ENCODE measurements around the gene ACTA2. TPM values are rescaled to one million over a fixed set of nuclear protein-coding genes. Genes with fewer than 3 reads are reported as not detected.

ACTA2 gene
- total RNA-seq, 4 donors from 2014 or later, result 73.6 to 123 (median 115) TPM

GRCh38 chr10:88931548-88931947 lies 21.0 kb downstream of the ACTA2 start:
- TF ChIP-seq, protein P1, sequence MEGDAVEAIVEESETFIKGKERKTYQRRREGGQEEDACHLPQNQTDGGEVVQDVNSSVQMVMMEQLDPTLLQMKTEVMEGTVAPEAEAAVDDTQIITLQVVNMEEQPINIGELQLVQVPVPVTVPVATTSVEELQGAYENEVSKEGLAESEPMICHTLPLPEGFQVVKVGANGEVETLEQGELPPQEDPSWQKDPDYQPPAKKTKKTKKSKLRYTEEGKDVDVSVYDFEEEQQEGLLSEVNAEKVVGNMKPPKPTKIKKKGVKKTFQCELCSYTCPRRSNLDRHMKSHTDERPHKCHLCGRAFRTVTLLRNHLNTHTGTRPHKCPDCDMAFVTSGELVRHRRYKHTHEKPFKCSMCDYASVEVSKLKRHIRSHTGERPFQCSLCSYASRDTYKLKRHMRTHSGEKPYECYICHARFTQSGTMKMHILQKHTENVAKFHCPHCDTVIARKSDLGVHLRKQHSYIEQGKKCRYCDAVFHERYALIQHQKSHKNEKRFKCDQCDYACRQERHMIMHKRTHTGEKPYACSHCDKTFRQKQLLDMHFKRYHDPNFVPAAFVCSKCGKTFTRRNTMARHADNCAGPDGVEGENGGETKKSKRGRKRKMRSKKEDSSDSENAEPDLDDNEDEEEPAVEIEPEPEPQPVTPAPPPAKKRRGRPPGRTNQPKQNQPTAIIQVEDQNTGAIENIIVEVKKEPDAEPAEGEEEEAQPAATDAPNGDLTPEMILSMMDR (IDR thresholded peaks at IDR 0.05; ENCODE audit: low read depth), result no peak

- TF ChIP-seq, protein P1 (IDR thresholded peaks at IDR 0.05; ENCODE audit: low read depth), result no peak
These were observed 24.3 kb downstream of the ACTA2 start for GRCh38 chr10:88928254-88928653.

DNA sequence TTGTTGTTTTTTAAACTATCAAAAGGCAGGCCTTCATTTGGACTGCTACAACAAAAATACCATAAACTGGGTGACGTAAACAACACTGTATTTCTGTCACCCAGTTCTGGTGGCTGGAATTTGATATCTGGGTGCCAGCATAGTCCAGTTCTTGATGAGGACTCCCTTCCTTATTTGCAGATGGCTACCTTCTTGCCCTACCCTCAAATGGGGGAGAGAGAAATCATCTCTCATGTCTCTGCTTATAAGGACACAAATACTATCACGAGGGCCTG lies 25.2 kb downstream of the ACTA2 start:
- TF ChIP-seq, protein P1 (IDR thresholded peaks at IDR 0.05; ENCODE audit: low read depth), result no peak

GRCh38 chr10:88926566-88927415 lies 25.8 kb downstream of the ACTA2 start:
- TF ChIP-seq, protein P1 (IDR thresholded peaks at IDR 0.05; ENCODE audit: low read depth), result no peak

GRCh38 chr10:88923520-88923919 lies 29.1 kb downstream of the ACTA2 start:
- TF ChIP-seq, protein P1 (IDR thresholded peaks at IDR 0.05; ENCODE audit: low read depth), result no peak

DNA sequence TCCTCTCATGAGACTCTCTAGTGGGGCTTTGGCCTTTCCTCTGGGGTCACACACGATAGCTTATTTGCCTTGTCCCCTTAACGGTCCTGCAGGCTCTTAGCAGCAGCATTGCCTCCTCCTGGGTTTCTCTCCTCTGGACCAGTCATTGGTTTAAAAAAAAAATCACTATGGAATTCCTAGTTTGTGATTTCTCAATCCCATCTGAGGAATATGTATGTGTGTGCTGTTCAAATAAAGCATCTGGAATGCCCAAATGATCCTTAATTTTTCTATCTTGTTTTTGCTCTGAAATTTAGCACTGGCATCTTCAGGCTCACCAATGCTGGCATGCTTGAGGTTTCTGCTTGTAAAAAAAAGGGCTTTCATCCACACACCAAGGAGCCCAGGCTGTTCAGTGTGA lies 30.5 kb downstream of the ACTA2 start:
- TF ChIP-seq, protein P1 (IDR thresholded peaks at IDR 0.05; ENCODE audit: low read depth), result no peak

DNA sequence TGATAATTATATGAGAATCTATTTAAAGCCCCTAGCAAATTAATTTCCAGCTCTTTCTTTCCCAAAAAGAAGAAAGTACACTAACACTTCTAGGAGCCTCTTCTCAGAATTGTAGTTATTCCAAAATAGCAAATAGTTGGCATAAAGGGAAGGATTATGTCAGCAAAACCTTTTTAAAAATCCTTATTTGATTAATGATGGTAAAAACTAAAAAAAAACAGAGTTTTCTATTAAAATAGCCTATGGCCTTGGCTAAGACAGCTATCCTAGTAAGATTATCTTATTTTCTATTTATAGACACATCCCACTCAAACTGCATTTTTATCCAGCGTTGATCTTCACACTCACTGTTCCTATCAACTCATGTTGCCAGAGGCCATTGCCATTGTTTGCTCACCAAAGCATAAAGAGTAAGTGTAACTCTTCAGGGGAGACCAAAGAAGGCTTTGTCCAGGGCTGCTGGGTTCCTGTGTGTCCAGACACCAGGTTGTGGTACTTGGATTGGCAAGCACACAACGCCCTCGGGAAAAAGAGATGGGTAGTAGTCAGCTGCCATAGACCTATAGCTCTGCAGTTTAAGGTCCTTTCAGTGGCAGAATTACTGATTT lies 31.5 kb downstream of the ACTA2 start:
- TF ChIP-seq, protein P1 (IDR thresholded peaks at IDR 0.05; ENCODE audit: low read depth), result no peak

All from subcutaneous adipose tissue (tissue), 4 donors.